ENCODE measurements around the gene PALLD.

The PALLD gene

DNA sequence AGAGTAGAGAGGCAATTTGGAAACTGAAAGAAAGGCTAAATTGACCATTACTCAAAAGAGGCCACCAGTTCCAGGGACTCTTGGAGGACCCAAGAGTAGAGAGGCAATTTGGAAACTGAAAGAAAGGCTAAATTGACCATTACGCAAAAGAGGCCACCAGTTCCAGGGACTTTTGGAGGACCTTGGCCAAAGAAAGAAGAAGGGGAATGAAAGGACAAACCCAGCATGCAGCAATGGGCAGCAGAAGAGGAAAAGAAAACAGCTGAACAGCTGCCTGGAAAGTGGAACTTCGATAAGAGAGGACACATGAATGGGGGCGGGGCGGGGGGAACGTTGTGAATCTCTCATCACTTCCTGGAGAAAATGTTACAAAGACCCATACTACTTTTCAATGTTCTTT is 80.8 kb downstream of the PALLD start:
- DNase-seq (ENCODE audit: low read depth) = no peak

DNA sequence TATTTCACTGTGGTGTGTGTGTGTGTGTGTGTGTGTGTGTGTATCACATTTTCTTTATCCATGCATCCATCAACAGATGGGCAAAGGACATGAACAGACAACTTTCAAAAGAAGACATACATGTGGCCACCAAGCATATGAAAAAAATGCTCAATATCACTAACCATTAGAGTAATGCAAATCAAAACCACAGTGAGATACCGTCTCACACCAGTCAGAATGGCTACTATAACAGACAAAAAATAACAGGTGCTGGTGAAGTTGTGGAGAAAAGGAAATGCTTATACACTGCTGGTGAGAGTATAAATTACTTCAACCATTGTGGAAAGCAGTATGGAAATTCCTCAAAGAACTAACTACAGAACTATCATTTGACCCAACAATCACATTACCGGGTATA is 83.4 kb downstream of the PALLD start:
- DNase-seq (ENCODE audit: low read depth) = no peak
- TF ChIP-seq, protein P1, sequence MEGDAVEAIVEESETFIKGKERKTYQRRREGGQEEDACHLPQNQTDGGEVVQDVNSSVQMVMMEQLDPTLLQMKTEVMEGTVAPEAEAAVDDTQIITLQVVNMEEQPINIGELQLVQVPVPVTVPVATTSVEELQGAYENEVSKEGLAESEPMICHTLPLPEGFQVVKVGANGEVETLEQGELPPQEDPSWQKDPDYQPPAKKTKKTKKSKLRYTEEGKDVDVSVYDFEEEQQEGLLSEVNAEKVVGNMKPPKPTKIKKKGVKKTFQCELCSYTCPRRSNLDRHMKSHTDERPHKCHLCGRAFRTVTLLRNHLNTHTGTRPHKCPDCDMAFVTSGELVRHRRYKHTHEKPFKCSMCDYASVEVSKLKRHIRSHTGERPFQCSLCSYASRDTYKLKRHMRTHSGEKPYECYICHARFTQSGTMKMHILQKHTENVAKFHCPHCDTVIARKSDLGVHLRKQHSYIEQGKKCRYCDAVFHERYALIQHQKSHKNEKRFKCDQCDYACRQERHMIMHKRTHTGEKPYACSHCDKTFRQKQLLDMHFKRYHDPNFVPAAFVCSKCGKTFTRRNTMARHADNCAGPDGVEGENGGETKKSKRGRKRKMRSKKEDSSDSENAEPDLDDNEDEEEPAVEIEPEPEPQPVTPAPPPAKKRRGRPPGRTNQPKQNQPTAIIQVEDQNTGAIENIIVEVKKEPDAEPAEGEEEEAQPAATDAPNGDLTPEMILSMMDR (conservative IDR thresholded peaks at IDR 0.05; ENCODE audit: low read length) = no peak
- H3K4me3 ChIP-seq (ENCODE audit: low read length) = no peak overlapping the region

More for the DNA sequence above, 80.8 kb downstream of the PALLD start:
- H3K4me3 ChIP-seq (ENCODE audit: low read length) = no peak overlapping the region
- TF ChIP-seq, protein P1 (conservative IDR thresholded peaks at IDR 0.05; ENCODE audit: low read length) = no peak

DNA sequence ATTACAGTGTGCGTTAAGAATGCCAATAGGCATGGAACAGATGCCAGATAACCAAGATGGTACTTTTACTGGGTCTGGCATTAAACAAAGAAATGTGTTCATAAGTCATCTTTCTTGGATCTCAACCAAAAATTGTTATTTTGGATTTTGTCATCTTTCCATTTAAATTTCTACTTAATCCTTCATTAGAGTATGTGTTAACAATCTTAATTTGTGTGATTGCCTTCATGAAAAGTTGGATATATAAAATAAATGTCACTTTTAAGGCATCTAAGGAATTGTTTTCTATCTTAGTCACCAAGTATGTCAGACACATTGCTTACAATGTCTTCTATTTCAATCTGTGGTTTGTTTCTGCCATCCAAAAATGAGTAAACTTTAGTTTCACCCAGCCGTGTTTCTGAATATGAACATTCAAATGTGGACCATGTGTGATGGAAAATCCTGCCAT is 87.5 kb downstream of the PALLD start:
- peak; percentile 79 for DNase-seq (ENCODE audit: low read depth)
- H3K4me3 ChIP-seq (ENCODE audit: low read length) = no peak overlapping the region

DNA sequence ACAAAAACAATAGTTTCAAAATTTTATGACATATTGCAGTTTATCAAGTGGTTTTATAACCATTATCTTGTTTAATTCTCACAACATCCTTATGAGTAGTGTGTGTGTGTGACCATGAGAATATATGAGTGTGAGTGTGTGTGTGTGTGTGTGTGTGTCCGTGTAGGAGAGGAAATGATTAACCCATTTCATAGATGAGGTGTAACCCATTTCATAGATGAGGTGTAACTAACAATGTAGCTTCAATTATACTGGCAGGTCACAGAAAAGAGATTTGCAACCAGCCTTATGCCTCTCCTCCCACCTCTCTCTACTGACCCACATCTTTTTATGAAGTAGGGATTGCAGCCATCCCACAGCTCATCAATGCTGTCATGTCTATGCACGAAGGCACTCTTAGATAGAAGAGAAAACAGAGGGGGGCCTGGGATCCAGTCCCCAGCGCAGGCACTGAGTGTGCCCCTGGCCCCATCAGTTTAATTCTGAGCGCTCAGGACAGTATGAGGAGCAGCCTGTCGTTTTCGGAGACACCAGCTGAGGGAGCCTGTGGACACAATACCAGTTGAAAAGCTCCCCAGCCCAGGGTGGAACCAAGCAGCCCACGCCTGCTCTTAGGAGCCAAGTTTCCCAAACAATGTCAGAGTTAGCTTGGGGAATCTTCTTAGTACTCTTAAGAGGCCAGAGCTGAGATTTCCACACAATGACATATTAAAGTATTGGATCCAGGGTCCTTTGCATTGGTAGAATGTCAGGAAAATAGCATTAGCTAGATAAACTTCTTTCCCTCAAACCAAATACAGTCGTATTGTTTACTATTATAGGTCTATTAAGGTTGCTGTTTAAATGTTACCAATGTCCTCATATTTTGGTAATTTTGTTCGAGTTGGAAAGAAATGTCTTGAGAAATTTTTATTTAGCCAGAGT is 88.6 kb downstream of the PALLD start:
- peak; percentile 77 for DNase-seq (ENCODE audit: low read depth)
- H3K4me3 ChIP-seq (ENCODE audit: low read length) = no peak overlapping the region
- TF ChIP-seq, protein P1 (conservative IDR thresholded peaks at IDR 0.05; ENCODE audit: low read length) = peak; percentile 83

More for the DNA sequence above, 87.5 kb downstream of the PALLD start:
- TF ChIP-seq, protein P1 (conservative IDR thresholded peaks at IDR 0.05; ENCODE audit: low read length) = 0 out of 2 replicates have a peak, but pooled peaks have one; percentile 2

DNA sequence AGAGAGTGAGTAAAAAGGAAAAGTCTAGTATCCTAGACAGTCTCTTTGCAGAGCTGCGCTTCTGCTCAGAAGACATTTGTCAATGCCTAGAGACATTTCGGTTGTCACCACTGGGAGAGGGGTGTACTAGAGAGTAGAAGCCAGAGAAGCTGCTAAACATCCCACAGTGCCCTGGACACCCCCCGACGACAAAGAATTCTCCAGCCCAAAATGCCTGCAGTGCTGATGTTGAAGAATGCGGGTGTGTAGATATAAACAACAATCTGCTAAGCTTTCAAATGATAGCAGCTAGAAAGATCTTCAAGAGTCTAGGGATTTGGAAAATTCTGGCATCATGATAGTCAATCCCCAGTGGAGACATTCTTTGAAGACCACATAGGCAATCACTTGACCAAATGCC is 90.1 kb downstream of the PALLD start:
- TF ChIP-seq, protein P1 (conservative IDR thresholded peaks at IDR 0.05; ENCODE audit: low read length) = no peak
- no peak overlapping the region for H3K4me3 ChIP-seq (ENCODE audit: low read length)
- DNase-seq (ENCODE audit: low read depth) = no peak

DNA sequence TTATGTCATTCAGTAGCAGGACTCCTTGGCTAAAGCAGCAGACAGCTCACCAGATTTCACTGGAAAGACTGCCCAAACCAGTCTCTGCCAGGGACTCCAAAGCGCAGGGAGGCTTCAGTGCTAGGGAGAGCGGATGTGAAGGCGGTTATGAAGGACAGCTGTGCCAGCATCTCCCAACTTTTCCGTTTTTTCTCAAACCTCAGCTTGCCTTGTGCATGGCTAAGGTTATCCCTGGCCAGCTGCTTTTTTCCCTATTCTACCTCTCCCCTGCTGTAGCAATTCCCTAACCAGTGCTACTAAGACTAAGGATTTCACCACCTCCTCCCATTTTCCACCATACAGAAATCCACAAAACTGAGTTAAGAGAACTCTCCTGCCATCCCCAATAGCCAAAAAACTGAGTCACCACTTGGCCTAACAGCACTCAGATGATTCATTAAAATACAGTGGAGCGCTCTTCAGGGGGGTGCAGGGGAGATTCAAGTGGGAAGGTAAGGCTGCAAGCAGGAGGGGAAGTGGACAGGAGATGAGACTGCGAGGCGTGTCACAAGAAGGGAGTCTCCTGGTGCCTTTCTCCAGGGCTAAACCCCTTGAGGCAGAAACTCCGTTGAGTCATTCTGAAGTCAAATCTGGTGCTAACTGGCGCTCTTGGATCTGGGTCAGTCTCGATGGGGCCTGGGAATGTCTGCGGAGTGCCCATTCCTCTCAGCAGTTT is 90.7 kb downstream of the PALLD start:
- no peak overlapping the region; the same call in 1 of the 2 replicates for H3K4me3 ChIP-seq (ENCODE audit: low read length)
- TF ChIP-seq, protein P1 (conservative IDR thresholded peaks at IDR 0.05; ENCODE audit: low read length) = no peak
- DNase-seq (ENCODE audit: low read depth) = peak; percentile 76

All from AG10803 (cell line).